GM11168 (cell line): ENCODE measurements around the gene STX7.

Experiments
- in situ Hi-C: fragments of 300-500 bp; cut with MboI; formaldehyde crosslinking; loops from one replicate; pipeline ENCODE4 v1.12.0; 2022; ENCODE audit warnings: low sequenced_read_pairs; ENCODE audit not compliant: unreplicated experiment

Gene STX7

DNA sequence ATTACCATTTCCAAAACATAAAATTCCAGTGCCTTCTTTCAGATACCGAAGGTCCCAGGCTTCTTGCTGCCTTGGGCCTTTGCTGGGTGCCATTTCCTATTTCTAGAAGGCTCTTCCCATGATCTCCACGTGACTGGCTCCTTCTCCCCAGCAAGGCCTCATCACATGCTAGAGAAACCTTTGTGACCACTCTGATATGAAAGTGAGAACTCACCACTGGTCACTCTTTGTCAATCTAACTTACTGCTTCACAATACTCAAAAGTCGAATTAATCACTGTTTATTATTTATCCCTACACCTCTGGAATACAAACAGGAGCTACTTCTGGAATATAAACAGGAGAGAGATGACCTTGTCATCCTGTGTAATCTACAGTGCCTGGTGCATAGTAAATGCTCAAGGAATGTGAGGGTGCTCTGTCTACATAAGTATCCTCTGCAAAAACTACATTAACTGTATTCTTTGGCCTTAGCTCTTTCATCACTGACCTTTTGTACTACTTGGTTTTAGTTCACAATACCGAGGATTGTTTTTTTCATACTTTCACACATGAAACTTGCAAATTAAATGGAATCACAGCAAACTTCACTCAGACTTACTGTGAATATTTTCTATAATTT lies 1.6 kb downstream of the STX7 start:
- in situ Hi-C loops: loop anchor here (10.0 kb wide), 1 partner anchor 253 kb away; no protein-coding TSS in a partner anchor

DNA sequence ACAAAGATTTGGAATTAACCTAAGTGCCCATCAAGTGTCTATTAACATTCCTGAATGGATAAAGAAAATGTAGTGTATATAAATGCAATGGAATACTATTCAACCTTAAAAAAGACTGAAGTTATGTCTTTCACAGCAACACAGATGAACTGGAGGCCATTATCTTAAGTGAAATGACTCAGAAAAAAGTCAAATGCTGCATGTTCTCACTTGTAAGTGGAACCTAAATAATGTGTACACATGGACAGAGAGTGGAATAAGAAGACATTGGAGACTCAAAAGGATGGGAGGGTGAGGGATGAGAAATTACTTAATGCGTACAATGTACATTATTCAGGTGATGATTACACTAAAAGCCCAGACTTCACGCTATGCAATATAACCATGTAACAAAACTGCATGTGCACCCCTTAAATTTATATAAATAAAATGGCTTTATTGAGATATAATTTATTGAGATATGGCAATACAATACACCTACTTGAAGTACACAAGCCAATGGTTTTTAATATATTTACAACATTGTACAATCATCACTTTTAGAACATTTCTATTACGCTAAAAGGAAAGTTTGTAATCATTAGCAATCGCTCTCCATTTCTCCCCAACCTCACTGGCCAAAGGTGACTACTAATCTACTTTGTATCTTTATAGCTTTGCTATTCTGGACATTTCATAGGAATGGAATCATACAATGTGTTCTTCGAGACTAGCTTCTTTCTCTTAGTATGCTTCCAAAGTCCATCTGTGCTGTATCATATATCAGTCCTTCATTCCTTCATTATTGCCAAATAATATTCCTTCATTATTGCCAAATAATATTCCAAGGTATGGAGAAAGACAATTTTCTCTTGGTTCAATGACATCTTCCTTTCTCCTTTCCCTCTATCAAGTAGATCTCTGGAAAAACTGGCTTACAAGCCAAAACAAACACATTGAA lies 5.8 kb downstream of the STX7 start:
- in situ Hi-C loops: no loop called here

- in situ Hi-C loops: no loop called here
These were observed 6.5 kb downstream of the STX7 start for GRCh38 chr6:132506461-132506860.

GRCh38 chr6:132505158-132505557 lies 7.8 kb downstream of the STX7 start:
- in situ Hi-C loops: no loop called here

GRCh38 chr6:132504757-132505156 lies 8.2 kb downstream of the STX7 start:
- in situ Hi-C loops: no loop called here

GRCh38 chr6:132499757-132500156 lies 13.2 kb downstream of the STX7 start:
- in situ Hi-C loops: no loop called here

DNA sequence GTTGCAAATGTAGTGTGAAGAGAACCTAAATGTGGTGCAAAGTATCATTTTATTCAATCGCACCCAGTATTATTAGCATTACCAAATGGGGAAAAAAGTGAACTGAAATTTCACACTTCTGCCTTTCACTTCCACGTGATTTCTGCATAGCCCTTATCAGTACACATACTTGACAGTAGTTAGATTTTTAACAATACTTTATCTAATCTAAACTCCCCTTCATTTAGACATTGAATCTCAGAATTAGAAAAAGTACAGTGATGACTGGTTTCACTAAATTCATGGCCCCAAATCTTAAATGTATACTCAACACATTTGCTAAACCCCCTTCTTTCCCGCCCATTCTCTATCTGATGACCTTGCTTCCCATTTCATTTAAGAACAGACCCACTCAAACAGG lies 14.3 kb downstream of the STX7 start:
- in situ Hi-C loops: no loop called here

GRCh38 chr6:132496519-132497180 lies 16.3 kb downstream of the STX7 start:
- in situ Hi-C loops: no loop called here

DNA sequence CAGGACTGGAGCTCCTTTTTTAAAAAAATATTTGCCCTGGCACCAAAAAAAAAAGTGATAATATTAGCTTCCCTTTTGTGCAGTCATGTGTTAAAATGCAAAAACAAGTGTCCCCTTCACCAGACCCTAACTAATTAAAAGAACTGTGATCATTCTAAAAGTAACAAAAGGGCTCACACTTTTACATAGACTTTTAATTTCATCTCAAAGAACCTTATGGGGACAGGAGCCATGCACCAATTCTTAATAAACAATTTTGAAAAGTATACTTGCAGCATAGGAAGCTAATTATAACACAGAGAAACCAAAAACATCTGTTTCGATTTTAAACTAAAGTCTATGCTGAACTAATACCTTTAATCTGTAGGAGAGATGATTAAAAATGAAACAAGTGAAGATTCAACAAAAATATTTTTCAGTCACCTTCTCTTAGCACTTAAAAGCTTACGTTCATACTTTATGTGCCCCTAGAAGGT lies 17.3 kb downstream of the STX7 start:
- in situ Hi-C loops: no loop called here

DNA sequence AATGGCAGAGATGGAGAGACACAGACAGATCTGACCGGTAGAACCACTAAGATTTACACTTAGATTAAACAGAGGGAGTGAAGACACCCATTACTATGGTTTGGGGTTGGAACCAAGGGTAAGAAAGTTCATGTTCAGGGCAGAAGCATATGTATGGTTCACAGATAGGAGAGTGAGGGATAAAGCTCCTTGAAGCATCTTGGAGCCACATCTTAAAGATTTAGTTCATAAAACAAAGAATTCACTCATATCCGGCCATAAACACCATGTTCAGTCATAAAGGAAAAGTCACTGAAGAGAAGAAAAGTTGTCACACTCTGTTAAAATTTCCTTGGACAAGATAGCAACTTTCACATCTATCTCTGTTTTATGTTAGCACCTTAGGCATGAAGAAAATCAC lies 18.0 kb downstream of the STX7 start:
- in situ Hi-C loops: no loop called here

DNA sequence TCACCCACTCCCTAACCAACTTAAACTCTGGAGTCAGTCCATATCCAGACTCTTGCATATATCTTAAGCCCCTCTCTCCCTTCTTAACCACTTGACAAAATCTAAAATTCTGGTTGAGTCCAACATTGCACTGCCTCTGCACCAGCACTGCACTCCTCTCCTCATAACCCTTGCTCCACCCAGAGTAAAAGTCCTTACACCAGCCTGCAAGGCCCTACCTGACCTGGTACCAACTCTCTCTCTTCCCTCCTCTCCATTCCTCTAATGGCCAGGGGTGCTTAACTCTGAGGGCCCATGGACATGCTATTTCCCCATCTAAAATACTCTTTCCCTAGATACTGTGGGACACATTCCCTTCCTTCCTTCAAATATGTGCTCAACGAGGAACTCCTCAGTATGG lies 21.0 kb downstream of the STX7 start:
- in situ Hi-C loops: no loop called here

GRCh38 chr6:132491303-132491702 lies 21.6 kb downstream of the STX7 start:
- in situ Hi-C loops: no loop called here

DNA sequence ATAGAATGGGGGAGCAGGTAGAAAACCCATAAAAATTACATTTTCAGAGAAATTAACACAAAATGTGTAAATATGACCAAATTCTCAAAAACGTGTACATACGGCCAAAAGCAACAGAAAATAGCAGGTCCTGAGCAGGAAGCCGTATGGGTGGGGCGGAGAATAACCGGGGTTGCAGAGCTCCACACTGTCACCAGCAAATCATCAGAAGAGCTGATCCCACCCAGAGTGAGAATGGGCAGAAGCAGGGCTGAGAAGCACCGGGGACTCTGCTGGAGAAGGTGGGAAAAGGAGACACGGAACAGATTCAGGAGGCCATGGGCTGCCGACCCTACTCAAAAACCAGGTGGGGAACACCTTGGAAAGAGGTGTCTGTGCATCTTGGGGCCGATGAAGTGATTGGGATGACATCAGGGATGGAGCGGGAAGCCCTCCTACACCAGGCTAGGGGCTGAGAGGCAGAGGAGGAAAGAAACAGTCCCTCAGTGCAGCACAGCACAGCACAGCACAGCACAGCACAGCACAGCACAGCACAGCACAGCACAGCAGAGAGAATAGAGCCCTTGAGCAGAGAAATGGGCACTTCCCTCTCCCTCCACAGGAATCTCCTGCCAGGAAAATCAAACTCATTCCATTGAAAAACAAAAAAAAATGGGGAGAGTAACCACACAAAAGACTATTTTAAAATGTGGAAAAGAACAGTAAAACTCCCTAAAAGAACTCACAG lies 22.3 kb downstream of the STX7 start:
- in situ Hi-C loops: no loop called here

- in situ Hi-C loops: no loop called here
These were observed 22.9 kb downstream of the STX7 start for GRCh38 chr6:132490024-132490423.

GRCh38 chr6:132489376-132489775 lies 23.5 kb downstream of the STX7 start:
- in situ Hi-C loops: loop anchor here (10.0 kb wide), 1 partner anchor 215 kb away; no protein-coding TSS in a partner anchor

DNA sequence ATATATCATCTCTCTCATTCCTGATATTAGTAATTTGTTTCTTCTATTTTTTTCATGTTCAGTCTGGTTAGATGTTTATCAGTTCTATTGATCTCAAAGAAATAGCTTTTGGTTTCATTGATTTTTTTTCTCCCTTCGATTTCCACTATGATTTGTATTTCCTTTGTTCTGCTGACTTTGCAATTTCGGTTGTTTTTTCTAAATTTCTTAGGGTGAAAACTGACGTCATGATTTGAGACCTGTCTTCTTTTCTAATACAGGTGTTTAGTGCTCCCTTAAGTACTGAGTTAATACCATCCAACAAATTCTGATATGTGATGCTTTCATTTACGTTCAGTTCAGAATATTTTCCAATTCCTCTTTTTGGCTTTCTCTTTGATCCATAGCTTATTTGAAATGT lies 25.2 kb downstream of the STX7 start:
- in situ Hi-C loops: loop anchor here (10.0 kb wide), 1 partner anchor 213 kb away; no protein-coding TSS in a partner anchor

- in situ Hi-C loops: loop anchor here (10.0 kb wide), 1 partner anchor 210 kb away; no protein-coding TSS in a partner anchor
These were observed 28.3 kb downstream of the STX7 start for GRCh38 chr6:132484680-132485018.

GRCh38 chr6:132483779-132484679 lies 28.9 kb downstream of the STX7 start:
- in situ Hi-C loops: loop anchor here (10.0 kb wide), 1 partner anchor 209 kb away; no protein-coding TSS in a partner anchor

- in situ Hi-C loops: loop anchor here (10.0 kb wide), 1 partner anchor 208 kb away; no protein-coding TSS in a partner anchor
These were observed 30.3 kb downstream of the STX7 start for GRCh38 chr6:132482581-132482980.
